ENCODE data around the gene MEGF6. TPM values are rescaled to one million over a fixed set of nuclear protein-coding genes. Genes with fewer than 3 reads are reported as not detected.

MEGF6 gene
- total RNA-seq, 1 donor from 2014 or later, result 209 TPM

DNA sequence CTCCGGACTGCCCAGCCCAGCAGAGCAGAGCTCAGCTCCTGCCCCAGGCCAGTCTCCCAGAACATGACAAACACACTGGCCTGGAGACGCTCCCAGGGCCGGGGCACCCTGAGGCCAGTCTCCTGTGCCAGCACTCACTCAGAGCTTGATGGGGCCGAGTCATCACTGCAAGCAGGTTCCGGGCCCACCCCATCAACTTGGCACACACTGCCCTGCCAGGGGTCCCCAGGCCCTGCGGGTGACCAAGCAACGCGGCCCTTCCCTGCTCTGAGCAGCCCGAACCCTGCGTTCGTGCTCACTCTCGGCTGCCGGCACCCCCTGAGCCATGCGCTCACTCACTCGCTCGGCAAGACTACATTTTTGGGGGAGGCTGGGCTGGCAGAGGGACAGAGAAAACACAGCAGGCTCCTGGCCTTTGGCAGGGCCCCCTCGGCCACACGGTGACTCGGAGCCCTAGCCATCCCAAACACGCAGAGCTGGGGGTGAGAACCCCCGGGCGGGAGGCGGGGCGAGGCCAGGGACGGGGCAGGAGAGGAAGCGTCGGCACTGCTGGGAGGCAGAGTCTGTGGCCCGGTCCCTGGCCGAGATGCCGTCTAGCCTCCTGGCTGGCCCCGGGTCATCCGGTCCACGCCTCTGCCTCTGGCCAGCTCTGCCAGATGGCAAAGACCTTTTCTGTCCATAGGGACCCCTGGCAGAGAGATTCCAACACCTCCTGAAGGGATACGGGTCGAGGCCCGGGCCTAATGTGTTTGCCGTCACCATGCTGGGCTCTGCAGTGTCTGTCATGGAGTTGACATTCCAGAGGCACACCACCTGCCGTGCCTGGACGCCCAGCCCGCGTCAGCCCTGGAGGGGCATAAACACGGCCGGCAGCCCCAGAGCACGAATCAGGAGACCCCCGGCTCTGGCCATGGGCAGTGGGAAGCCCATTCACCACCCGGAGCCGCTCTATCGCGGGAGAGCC is 68.0 kb downstream of the MEGF6 start:
- Mint-ChIP-seq H3K27me3 (ENCODE audit: low read depth) (no peaks in the 10 kb centered on the region), H3K27ac (no peak overlapping the region), H3K36me3 (peaks cover 3% of the 10 kb centered on the region), H3K9me3 (no peaks in the 10 kb centered on the region), H3K4me1 (peaks cover 29% of the 10 kb centered on the region), H3K4me3 (no peak overlapping the region)
- DNase-seq (ENCODE audit: low spot score in 2 of 2, unreplicated experiment in 2 of 2), result no peak
- TF ChIP-seq, protein P1, sequence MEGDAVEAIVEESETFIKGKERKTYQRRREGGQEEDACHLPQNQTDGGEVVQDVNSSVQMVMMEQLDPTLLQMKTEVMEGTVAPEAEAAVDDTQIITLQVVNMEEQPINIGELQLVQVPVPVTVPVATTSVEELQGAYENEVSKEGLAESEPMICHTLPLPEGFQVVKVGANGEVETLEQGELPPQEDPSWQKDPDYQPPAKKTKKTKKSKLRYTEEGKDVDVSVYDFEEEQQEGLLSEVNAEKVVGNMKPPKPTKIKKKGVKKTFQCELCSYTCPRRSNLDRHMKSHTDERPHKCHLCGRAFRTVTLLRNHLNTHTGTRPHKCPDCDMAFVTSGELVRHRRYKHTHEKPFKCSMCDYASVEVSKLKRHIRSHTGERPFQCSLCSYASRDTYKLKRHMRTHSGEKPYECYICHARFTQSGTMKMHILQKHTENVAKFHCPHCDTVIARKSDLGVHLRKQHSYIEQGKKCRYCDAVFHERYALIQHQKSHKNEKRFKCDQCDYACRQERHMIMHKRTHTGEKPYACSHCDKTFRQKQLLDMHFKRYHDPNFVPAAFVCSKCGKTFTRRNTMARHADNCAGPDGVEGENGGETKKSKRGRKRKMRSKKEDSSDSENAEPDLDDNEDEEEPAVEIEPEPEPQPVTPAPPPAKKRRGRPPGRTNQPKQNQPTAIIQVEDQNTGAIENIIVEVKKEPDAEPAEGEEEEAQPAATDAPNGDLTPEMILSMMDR (IDR thresholded peaks at IDR 0.05; ENCODE audit: unreplicated experiment), result no peak

DNA sequence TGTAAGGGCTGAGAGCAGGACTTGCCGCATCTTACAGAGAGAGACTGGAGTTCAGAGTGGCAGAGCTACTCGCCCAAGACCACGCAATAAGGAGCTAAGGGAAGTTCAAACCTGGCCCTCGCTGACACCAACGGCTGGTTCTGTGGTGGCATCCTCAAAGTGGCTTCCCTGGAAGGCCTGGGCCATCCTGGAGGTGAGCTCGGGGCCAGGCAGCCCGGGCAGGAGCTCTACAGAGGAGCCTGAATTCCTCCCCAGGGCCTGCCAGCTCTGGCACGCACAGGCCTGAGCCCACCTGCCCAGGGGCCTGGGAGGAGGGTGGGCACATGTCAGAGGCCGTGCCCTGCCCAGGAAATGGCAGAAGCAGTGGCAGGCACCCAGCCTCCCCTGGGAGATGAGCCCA is 68.6 kb downstream of the MEGF6 start:
- Mint-ChIP-seq H3K4me1 (peaks cover 24% of the 10 kb centered on the region), H3K9me3 (no peaks in the 10 kb centered on the region), H3K4me3 (no peak overlapping the region), H3K27ac (no peak overlapping the region), H3K36me3 (peaks cover 3% of the 10 kb centered on the region), H3K27me3 (ENCODE audit: low read depth) (no peaks in the 10 kb centered on the region)
- TF ChIP-seq, protein P1 (IDR thresholded peaks at IDR 0.05; ENCODE audit: unreplicated experiment), result no peak
- DNase-seq (ENCODE audit: low spot score in 2 of 2, unreplicated experiment in 2 of 2), result no peak

DNA sequence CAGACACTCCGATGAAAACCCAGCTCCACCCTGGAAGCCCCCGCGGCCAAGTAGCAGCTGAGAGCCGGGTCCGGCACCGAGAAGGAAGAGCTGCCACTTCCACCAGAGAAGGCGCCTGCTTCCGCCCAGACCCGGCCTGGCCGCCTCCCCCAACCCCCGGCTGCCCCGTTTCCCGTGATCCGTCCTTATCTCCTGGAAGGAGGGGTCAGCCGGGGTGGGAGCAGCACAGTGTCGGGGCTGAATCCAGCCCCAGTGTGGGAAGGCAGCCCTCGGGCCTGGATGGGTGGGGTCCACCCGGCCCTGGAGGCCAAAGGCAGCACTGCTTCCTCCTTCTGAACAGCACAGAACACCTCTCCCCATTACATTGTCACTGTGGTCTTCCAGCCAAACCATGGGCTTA is 69.4 kb downstream of the MEGF6 start:
- DNase-seq (ENCODE audit: low spot score in 2 of 2, unreplicated experiment in 2 of 2), result no peak
- no peak overlapping the region for H3K27ac Mint-ChIP-seq
- TF ChIP-seq, protein P1 (IDR thresholded peaks at IDR 0.05; ENCODE audit: unreplicated experiment), result no peak
- H3K9me3 Mint-ChIP-seq, result no peaks in the 10 kb centered on the region
- peaks cover 3% of the 10 kb centered on the region for H3K36me3 Mint-ChIP-seq
- H3K27me3 Mint-ChIP-seq (ENCODE audit: low read depth), result no peaks in the 10 kb centered on the region
- H3K4me3 Mint-ChIP-seq, result no peak overlapping the region
- H3K4me1 Mint-ChIP-seq, result peaks cover 18% of the 10 kb centered on the region

DNA sequence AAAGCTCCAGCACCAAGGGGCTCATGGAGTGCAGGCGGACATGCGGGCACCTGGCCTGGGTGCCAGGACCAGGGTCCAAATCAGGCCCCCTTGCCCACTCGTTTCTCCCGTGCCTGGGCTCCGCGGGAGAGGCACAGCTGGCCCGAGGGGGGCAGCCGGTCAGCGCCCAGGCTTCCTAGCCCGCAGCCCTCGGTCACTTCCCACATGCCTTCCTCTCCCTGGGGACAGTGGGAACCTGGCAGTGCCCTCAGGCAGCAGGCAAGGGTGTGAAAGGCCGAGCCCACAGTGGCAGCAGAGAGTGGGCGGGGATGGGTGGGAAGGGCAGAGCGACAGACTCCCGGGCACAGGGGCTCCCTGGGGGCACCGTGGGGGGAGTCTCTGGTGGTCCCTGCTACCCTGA is 69.8 kb downstream of the MEGF6 start:
- no peak for DNase-seq (ENCODE audit: low spot score in 2 of 2, unreplicated experiment in 2 of 2)
- Mint-ChIP-seq H3K9me3 (no peaks in the 10 kb centered on the region), H3K4me3 (no peak overlapping the region), H3K27me3 (ENCODE audit: low read depth) (no peaks in the 10 kb centered on the region), H3K36me3 (peaks cover 3% of the 10 kb centered on the region), H3K27ac (no peak overlapping the region), H3K4me1 (peaks cover 18% of the 10 kb centered on the region)
- TF ChIP-seq, protein P1 (IDR thresholded peaks at IDR 0.05; ENCODE audit: unreplicated experiment), result no peak

DNA sequence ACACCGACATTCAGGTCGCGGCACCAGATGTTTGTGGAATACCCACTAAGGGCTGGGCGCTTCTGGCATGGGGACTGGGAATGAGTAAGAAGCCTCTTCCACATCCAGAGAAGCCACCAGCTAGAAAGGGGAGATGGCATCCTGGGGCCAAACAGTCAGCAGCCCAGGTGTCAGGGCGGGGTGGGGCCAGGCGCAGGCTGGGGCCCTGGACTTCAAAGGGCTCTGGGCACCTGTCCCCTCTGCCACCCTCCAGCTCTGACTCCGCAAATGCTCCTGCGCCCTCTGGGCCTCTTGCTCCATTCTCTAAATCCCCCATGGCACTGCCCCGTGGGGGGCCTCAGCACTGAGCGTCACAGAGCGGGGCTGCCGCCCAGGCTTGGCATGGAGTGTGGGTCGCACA is 70.4 kb downstream of the MEGF6 start:
- Mint-ChIP-seq H3K4me3 (no peak overlapping the region), H3K4me1 (peaks cover 15% of the 10 kb centered on the region), H3K27ac (no peak overlapping the region), H3K36me3 (peaks cover 3% of the 10 kb centered on the region), H3K27me3 (ENCODE audit: low read depth) (no peaks in the 10 kb centered on the region), H3K9me3 (no peaks in the 10 kb centered on the region)
- DNase-seq (ENCODE audit: low spot score in 2 of 2, unreplicated experiment in 2 of 2), result no peak
- TF ChIP-seq, protein P1 (IDR thresholded peaks at IDR 0.05; ENCODE audit: unreplicated experiment), result no peak
